ENCODE measurements around the gene FGF14. TPM values are rescaled to one million over a fixed set of nuclear protein-coding genes. Genes with fewer than 3 reads are reported as not detected.

FGF14 gene
- total RNA-seq, 4 donors from 2014 or later: under 0.01 to 2.4 (median 0.99) TPM

- peaks cover 0 to 21% (median 6%) of the 10 kb centered on the region in 4 donors for H3K4me1 ChIP-seq
- intact Hi-C loops (cut with DNase I; ENCODE audit: low total_unique reads): no loop called here
- TF ChIP-seq POLR2AphosphoS5 (IDR thresholded peaks at IDR 0.05): no peak
- TF ChIP-seq, protein P1, sequence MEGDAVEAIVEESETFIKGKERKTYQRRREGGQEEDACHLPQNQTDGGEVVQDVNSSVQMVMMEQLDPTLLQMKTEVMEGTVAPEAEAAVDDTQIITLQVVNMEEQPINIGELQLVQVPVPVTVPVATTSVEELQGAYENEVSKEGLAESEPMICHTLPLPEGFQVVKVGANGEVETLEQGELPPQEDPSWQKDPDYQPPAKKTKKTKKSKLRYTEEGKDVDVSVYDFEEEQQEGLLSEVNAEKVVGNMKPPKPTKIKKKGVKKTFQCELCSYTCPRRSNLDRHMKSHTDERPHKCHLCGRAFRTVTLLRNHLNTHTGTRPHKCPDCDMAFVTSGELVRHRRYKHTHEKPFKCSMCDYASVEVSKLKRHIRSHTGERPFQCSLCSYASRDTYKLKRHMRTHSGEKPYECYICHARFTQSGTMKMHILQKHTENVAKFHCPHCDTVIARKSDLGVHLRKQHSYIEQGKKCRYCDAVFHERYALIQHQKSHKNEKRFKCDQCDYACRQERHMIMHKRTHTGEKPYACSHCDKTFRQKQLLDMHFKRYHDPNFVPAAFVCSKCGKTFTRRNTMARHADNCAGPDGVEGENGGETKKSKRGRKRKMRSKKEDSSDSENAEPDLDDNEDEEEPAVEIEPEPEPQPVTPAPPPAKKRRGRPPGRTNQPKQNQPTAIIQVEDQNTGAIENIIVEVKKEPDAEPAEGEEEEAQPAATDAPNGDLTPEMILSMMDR (IDR thresholded peaks at IDR 0.05): no peak
- no peak for TF ChIP-seq EP300 (IDR thresholded peaks at IDR 0.05; ENCODE audit: low read depth)
- peaks cover 63% of the 10 kb centered on the region for H3K27me3 ChIP-seq
- no peak for DNase-seq
- H3K4me3 ChIP-seq: peak overlapping the region; percentile 35 to 55 (median 46)
- 7% methylated on average over 24 of the region's 24 CpGs; no CpG with 5 or more reads in 1 of the 2 donors for WGBS, 2 donors (ENCODE audit: low coverage in 1 of 2)
- in situ Hi-C loops (cut with MboI; ENCODE audit: low pct_ligation_motif_present in 1 of 4, low pct_unique_long_range_greater_than_20kb in 1 of 4, low sequenced_read_pairs in 3 of 4): no loop called here
- peak overlapping the region; percentile 24 to 75 (median 46) for H3K27ac ChIP-seq
- no peaks in the 10 kb centered on the region for H3K9me3 ChIP-seq
- H3K36me3 ChIP-seq: no peaks in the 10 kb centered on the region
Observed at GRCh38 chr13:102400675-102401145, 1.1 kb downstream of the FGF14 start.

- no peaks in the 10 kb centered on the region for H3K36me3 ChIP-seq
- peaks cover 0 to 25% (median 7%) of the 10 kb centered on the region in 4 donors for H3K4me1 ChIP-seq
- peak; percentile 9 for DNase-seq
- H3K4me3 ChIP-seq: peak overlapping the region; percentile 35 to 55 (median 46)
- 0 to 6% methylated on average over 1 to 39 of the region's 58 CpGs for WGBS, 2 donors (ENCODE audit: low coverage in 1 of 2)
- intact Hi-C loops (cut with DNase I; ENCODE audit: low total_unique reads) (no loop called here), in situ Hi-C loops (cut with MboI; ENCODE audit: low pct_ligation_motif_present in 1 of 4, low pct_unique_long_range_greater_than_20kb in 1 of 4, low sequenced_read_pairs in 3 of 4) (no loop called here)
- peaks cover 63% of the 10 kb centered on the region for H3K27me3 ChIP-seq
- TF ChIP-seq, protein P1 (IDR thresholded peaks at IDR 0.05): no peak
- no peak for TF ChIP-seq POLR2AphosphoS5 (IDR thresholded peaks at IDR 0.05)
- TF ChIP-seq POLR2A (IDR thresholded peaks at IDR 0.05): no peak
- H3K27ac ChIP-seq: peak overlapping the region; percentile 24 to 75 (median 46)
- no peaks in the 10 kb centered on the region for H3K9me3 ChIP-seq
Observed at GRCh38 chr13:102399791-102400674, 1.8 kb downstream of the FGF14 start.

- DNase-seq: no peak
- in situ Hi-C loops (cut with MboI; ENCODE audit: low pct_ligation_motif_present in 1 of 4, low pct_unique_long_range_greater_than_20kb in 1 of 4, low sequenced_read_pairs in 3 of 4): no loop called here
- no peak for TF ChIP-seq POLR2A (IDR thresholded peaks at IDR 0.05)
- intact Hi-C loops (cut with DNase I; ENCODE audit: low total_unique reads): no loop called here
- 84 to 86% methylated on average over 2 of the region's 2 CpGs for WGBS, 2 donors (ENCODE audit: low coverage in 1 of 2)
- H3K9me3 ChIP-seq: no peaks in the 10 kb centered on the region
- no peak overlapping the region for H3K4me3 ChIP-seq
- peak overlapping the region in 1 of 4 donors; percentile 81 for H3K27ac ChIP-seq
- H3K27me3 ChIP-seq: peaks cover 28% of the 10 kb centered on the region
- H3K4me1 ChIP-seq: peaks cover 0 to 31% (median 12%) of the 10 kb centered on the region in 4 donors
- H3K36me3 ChIP-seq: no peaks in the 10 kb centered on the region
Observed at GRCh38 chr13:102395939-102396338, 5.9 kb downstream of the FGF14 start.

GRCh38 chr13:102395174-102395573, 6.7 kb downstream of the FGF14 start:
- Histone ChIP-seq H3K27me3 (peaks cover 21% of the 10 kb centered on the region), H3K27ac (peak overlapping the region; percentile 75 to 81 (median 78)), H3K4me1 (peaks cover 0 to 24% (median 9%) of the 10 kb centered on the region in 4 donors), H3K9me3 (no peaks in the 10 kb centered on the region), H3K36me3 (no peaks in the 10 kb centered on the region), H3K4me3 (peak overlapping the region; percentile 61 to 96 (median 77))
- no peak for DNase-seq
- TF ChIP-seq POLR2AphosphoS5 (IDR thresholded peaks at IDR 0.05) (no peak), EP300 (IDR thresholded peaks at IDR 0.05; ENCODE audit: low read depth) (no peak), POLR2A (IDR thresholded peaks at IDR 0.05) (no peak)
- TF ChIP-seq, protein P1 (IDR thresholded peaks at IDR 0.05): no peak
- intact Hi-C loops (cut with DNase I; ENCODE audit: low total_unique reads): no loop called here
- in situ Hi-C loops (cut with MboI; ENCODE audit: low pct_ligation_motif_present in 1 of 4, low pct_unique_long_range_greater_than_20kb in 1 of 4, low sequenced_read_pairs in 3 of 4): no loop called here
- WGBS, 2 donors (ENCODE audit: low coverage in 1 of 2): 90 to 94% methylated on average over 3 to 10 of the region's 10 CpGs
